ENCODE data around the gene DLG2. TPM values are rescaled to one million over a fixed set of nuclear protein-coding genes. Genes with fewer than 3 reads are reported as not detected.

Gene DLG2
- total and polyA plus RNA-seq, 2 of the 4 experiments (the other 2 are of a cell fraction) = 0.31 to 0.36 TPM

GRCh38 chr11:84882056-84882455 is 745.1 kb downstream of the DLG2 start:
- H3K4me1 ChIP-seq (ENCODE audit: control insufficient read depth, insufficient read depth, low read length) = no peaks in the 10 kb centered on the region
- WGBS, 2 experiments (ENCODE audit: extremely low coverage in 2 of 2, insufficient read length in 1 of 2) = no CpG with 5 or more reads among the region's 2 CpGs
- H3K56ac ChIP-seq (ENCODE audit: extremely low read depth, insufficient read depth, low read length) = no peak overlapping the region
- H3K14ac ChIP-seq (replicated peaks; ENCODE audit: low read depth, low read length) = no peak overlapping the region
- no peak overlapping the region for H2BK120ac ChIP-seq (ENCODE audit: low read depth, low read length)
- in situ Hi-C loops (cut with MboI; ENCODE audit: low sequenced_read_pairs) (no loop called here), intact Hi-C loops (cut with micrococcal nuclease) (no loop called here), dilution Hi-C loops (cut with HindIII; ENCODE audit: low sequenced_read_pairs, unreplicated experiment) (no loop called here)
- H4K91ac ChIP-seq (ENCODE audit: insufficient read depth, low read depth, low read length) = no peak overlapping the region
- no peaks in the 10 kb centered on the region for H4K20me1 ChIP-seq (ENCODE audit: insufficient read depth, low read length)
- H3K18ac ChIP-seq (ENCODE audit: low read depth, low read length) = no peak overlapping the region
- H2BK5ac ChIP-seq (ENCODE audit: low read depth, low read length, poor library complexity, severe bottlenecking) = no peak overlapping the region
- POLR2A ChIA-PET (ENCODE audit: unreplicated experiment) = no interaction called here
- ATAC-seq (ENCODE audit: low read depth) = no peak
- no peak overlapping the region for H4K5ac ChIP-seq (ENCODE audit: low read depth, low read length)
- H3K27me3 ChIP-seq (ENCODE audit: control insufficient read depth, insufficient read depth, low read length) = no peaks in the 10 kb centered on the region; the same call in 1 of the 2 replicates
- no peak overlapping the region for H3K4ac ChIP-seq (ENCODE audit: low read depth, low read length)
- H2AK5ac ChIP-seq (ENCODE audit: low read depth, low read length) = no peak overlapping the region
- no peak overlapping the region for H2BK15ac ChIP-seq (ENCODE audit: low read depth, low read length)
- BruUV-seq (replicated peaks) = no TSS peak
- H3K9ac ChIP-seq (ENCODE audit: low read depth, low read length) = no peak overlapping the region
- no peak overlapping the region for H2AK9ac ChIP-seq (replicated peaks; ENCODE audit: low read depth, low read length, poor library complexity)
- no peak for DNase-seq
- CTCF ChIA-PET = no interaction called here
- no peak for TF ChIP-seq CHD1 (IDR thresholded peaks at IDR 0.05; ENCODE audit: low read depth, low read length)
- TF ChIP-seq USF2 (IDR thresholded peaks at IDR 0.05; ENCODE audit: low read depth, low read length) = no peak
- TF ChIP-seq POLR2A (IDR thresholded peaks at IDR 0.05; ENCODE audit: low read depth, low read length) = no peak
- TF ChIP-seq MAFK (IDR thresholded peaks at IDR 0.05; ENCODE audit: low read depth, low read length) = no peak
- no peak for TF ChIP-seq SMC3 (IDR thresholded peaks at IDR 0.05; ENCODE audit: low read depth, low read length)
- no peak for TF ChIP-seq BHLHE40 (IDR thresholded peaks at IDR 0.05; ENCODE audit: low read depth, low read length)
- TF ChIP-seq MXI1 (IDR thresholded peaks at IDR 0.05; ENCODE audit: borderline replicate concordance, low read depth, low read length) = no peak
- no peak for TF ChIP-seq ELK1 (IDR thresholded peaks at IDR 0.05; ENCODE audit: borderline replicate concordance, low read depth, low read length)
- no peaks in the 10 kb centered on the region for H3K9me3 ChIP-seq (ENCODE audit: control insufficient read depth, insufficient read depth, low read length)
- no peak overlapping the region for H3K27ac ChIP-seq (ENCODE audit: insufficient read depth, low read length)
- no peaks in the 10 kb centered on the region for H3K9me1 ChIP-seq (ENCODE audit: insufficient read depth, low read length)
- H3K36me3 ChIP-seq (ENCODE audit: control insufficient read depth, insufficient read depth, low read length) = no peaks in the 10 kb centered on the region
- no peaks in the 10 kb centered on the region for H3K79me1 ChIP-seq (ENCODE audit: low read depth in 1 of 2, low read length in 2 of 2)
- no peak overlapping the region for H2AFZ ChIP-seq (replicated peaks; ENCODE audit: low read length, poor library complexity)
- H3K4me2 ChIP-seq (ENCODE audit: low read depth, low read length) = no peak overlapping the region
- no peak overlapping the region for H3K23ac ChIP-seq (ENCODE audit: low read depth, low read length)
- H3K4me3 ChIP-seq (ENCODE audit: insufficient read depth, low read depth, low read length) = no peak overlapping the region
- H4K8ac ChIP-seq (ENCODE audit: low read depth in 2 of 2, low read length in 2 of 2) = no peak overlapping the region
- no peak overlapping the region for H2BK20ac ChIP-seq (ENCODE audit: low read depth, low read length)

Measured in IMR-90 (cell line).